ENCODE results near the gene SYT1. TPM values are rescaled to one million over a fixed set of nuclear protein-coding genes. Genes with fewer than 3 reads are reported as not detected.

Gene SYT1
- total RNA-seq, 4 donors from 2014 or later = 1.4 to 4.1 (median 1.8) TPM

DNA sequence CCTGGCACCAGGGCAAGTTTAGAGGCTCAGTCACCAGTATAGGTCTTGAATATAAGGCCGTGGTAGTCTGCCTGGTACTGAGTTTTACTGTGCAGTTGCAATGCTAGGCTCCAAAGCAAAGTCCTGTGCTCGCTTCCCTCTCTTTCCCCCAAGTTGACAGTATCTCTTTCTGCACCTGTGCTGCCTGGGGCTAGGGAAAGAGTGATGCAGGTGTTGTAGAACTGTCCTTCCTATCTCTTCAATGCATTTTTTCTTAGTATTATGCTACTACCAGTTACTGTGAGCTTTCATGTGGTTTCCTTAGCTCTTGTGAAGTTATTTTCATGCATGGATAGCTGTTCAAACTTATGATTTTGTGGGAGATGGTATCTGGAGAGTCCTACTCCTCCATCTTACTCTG is 359.2 kb downstream of the SYT1 start:
- Histone ChIP-seq H3K4me1 (no peaks in the 10 kb centered on the region), H3K4me3 (no peak overlapping the region), H3K36me3 (no peaks in the 10 kb centered on the region), H3K27me3 (no peaks in the 10 kb centered on the region), H3K27ac (no peak overlapping the region), H3K9me3 (no peaks in the 10 kb centered on the region)
- no peak for TF ChIP-seq POLR2A (IDR thresholded peaks at IDR 0.05)
- TF ChIP-seq, protein P1, sequence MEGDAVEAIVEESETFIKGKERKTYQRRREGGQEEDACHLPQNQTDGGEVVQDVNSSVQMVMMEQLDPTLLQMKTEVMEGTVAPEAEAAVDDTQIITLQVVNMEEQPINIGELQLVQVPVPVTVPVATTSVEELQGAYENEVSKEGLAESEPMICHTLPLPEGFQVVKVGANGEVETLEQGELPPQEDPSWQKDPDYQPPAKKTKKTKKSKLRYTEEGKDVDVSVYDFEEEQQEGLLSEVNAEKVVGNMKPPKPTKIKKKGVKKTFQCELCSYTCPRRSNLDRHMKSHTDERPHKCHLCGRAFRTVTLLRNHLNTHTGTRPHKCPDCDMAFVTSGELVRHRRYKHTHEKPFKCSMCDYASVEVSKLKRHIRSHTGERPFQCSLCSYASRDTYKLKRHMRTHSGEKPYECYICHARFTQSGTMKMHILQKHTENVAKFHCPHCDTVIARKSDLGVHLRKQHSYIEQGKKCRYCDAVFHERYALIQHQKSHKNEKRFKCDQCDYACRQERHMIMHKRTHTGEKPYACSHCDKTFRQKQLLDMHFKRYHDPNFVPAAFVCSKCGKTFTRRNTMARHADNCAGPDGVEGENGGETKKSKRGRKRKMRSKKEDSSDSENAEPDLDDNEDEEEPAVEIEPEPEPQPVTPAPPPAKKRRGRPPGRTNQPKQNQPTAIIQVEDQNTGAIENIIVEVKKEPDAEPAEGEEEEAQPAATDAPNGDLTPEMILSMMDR (IDR thresholded peaks at IDR 0.05) = no peak
- no peak for DNase-seq

DNA sequence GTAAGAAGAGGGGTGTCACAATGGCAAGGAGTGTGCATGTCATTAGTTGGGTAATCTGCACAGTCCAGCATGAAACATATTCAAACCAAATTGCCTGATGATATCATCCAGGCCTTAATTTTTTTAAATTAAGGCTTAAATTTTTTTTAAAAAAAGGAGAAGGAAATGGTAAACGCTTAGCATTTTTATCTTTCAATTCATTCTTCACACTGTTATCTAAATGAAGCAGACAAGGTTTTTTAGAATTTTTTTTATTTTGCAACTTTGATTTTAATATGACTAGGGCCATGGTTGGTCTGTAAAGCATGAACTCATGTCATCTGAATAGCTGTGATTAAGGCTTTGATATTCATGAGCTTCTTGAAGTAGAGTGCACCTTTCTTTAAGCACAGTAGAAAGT is 362.5 kb downstream of the SYT1 start:
- no peak for DNase-seq
- TF ChIP-seq, protein P1 (IDR thresholded peaks at IDR 0.05) = no peak
- no peak for TF ChIP-seq POLR2A (IDR thresholded peaks at IDR 0.05)

DNA sequence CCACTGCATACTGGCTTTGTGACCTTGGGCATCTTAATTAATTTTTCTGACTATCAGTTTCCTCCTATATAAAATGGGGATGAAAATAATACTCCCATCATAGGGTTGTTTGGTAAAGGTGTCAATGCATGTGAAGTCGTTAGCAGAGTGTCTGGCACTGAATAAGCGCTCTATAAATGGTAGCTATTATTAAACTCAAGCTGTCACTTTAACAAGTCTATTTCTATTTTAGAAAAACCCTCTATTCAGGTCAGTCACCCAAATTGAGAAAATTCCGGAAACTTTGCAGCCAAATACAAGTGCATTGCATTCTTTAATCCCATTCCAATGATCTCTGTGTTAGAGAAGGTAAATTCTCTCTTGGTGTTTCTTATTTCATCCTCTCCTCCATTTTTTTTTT is 363.1 kb downstream of the SYT1 start:
- H3K9me3 ChIP-seq = no peaks in the 10 kb centered on the region
- no peak overlapping the region for H3K4me3 ChIP-seq
- no peak overlapping the region for H3K27ac ChIP-seq
- no peak for DNase-seq
- TF ChIP-seq, protein P1 (IDR thresholded peaks at IDR 0.05) = no peak
- TF ChIP-seq POLR2A (IDR thresholded peaks at IDR 0.05) = no peak
- no peaks in the 10 kb centered on the region for H3K27me3 ChIP-seq
- no peaks in the 10 kb centered on the region for H3K36me3 ChIP-seq
- H3K4me1 ChIP-seq = no peaks in the 10 kb centered on the region

More for the DNA sequence above, 362.5 kb downstream of the SYT1 start:
- Histone ChIP-seq H3K9me3 (no peaks in the 10 kb centered on the region), H3K36me3 (no peaks in the 10 kb centered on the region), H3K27me3 (no peaks in the 10 kb centered on the region), H3K4me3 (no peak overlapping the region), H3K4me1 (no peaks in the 10 kb centered on the region), H3K27ac (no peak overlapping the region)

DNA sequence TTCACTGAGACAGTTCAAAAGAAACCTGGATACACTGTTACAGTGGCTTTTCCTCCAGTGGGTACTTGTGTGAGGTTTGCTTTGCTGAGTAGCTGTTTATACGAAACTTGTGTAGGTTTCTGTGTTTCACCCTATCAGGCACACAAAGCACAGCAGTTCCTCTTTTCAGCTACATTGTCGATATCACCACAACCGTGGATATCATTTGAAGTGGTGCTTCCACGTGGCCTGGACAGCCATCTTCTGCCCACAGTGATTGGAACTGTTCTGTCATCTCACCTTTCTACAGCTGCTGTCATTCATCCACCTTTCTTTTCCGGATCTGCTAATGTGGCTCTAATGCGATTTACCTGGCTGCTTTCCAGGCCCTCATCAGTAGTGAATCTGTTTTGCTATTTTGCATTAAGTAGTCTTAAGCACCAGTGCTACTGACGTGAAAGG is 368.8 kb downstream of the SYT1 start:
- no peaks in the 10 kb centered on the region for H3K9me3 ChIP-seq
- H3K27me3 ChIP-seq = no peaks in the 10 kb centered on the region
- no peak overlapping the region for H3K27ac ChIP-seq
- H3K36me3 ChIP-seq = no peaks in the 10 kb centered on the region
- H3K4me3 ChIP-seq = no peak overlapping the region
- TF ChIP-seq, protein P1 (IDR thresholded peaks at IDR 0.05) = no peak
- TF ChIP-seq POLR2A (IDR thresholded peaks at IDR 0.05) = no peak
- H3K4me1 ChIP-seq = no peaks in the 10 kb centered on the region
- DNase-seq = no peak

DNA sequence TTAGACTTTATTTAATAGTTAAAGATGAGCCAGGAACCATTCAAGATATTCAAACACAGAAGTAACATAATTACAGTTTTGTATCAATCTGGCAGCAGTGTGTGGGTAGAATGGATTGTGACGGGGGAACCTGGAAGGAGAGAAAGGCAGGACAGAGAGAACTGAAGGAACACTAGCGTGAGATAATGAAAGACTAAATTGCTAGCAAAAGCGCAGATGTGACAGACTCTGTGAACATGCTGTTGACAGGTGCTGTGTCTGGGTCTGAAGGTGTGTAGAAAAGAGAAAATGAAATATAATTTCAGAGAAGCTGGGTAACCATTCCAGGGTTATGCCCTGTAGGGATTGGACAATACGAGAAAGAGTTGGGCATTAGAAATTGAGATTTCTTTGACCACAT is 372.3 kb downstream of the SYT1 start:
- Histone ChIP-seq H3K27ac (no peak overlapping the region), H3K4me1 (no peaks in the 10 kb centered on the region), H3K9me3 (no peaks in the 10 kb centered on the region), H3K36me3 (no peaks in the 10 kb centered on the region), H3K4me3 (no peak overlapping the region), H3K27me3 (no peaks in the 10 kb centered on the region)
- DNase-seq = no peak
- TF ChIP-seq POLR2A (IDR thresholded peaks at IDR 0.05) = no peak
- TF ChIP-seq, protein P1 (IDR thresholded peaks at IDR 0.05) = no peak

DNA sequence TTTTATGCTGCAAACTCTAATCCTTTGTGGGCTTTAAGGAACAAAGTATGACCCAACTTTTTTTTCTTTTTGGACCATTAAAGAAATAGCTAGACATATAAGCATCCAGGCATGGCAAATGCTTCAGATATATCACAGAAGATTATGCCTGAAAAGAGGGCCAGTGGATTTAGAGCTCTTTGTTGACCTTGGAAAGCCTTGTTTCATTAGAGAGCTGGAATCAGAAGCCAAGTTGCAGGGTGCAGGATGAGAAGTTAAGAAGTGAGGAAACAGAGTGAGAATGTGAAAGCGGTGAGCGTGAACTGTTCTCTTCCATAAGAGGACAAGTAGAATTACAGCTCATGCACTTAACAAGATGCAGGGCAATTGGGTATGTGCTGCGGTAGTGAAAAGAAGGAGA is 373.7 kb downstream of the SYT1 start:
- Histone ChIP-seq H3K4me1 (no peaks in the 10 kb centered on the region), H3K4me3 (no peak overlapping the region), H3K9me3 (no peaks in the 10 kb centered on the region), H3K36me3 (no peaks in the 10 kb centered on the region), H3K27ac (no peak overlapping the region), H3K27me3 (no peaks in the 10 kb centered on the region)
- TF ChIP-seq POLR2A (IDR thresholded peaks at IDR 0.05) = no peak
- TF ChIP-seq, protein P1 (IDR thresholded peaks at IDR 0.05) = no peak
- DNase-seq = no peak

Measured in Peyer's patch (tissue), 4 donors.